IMR-90 (cell line): ENCODE measurements around the gene ZC2HC1C. TPM values are rescaled to one million over a fixed set of nuclear protein-coding genes. Genes with fewer than 3 reads are reported as not detected.

ENCODE experiments used
- ATAC-seq: fragments of 200-7000 bp; cut with Tn5 transposase; 2 replicates; pipeline ENCODE4 v1.9.1; 2020; ENCODE audit warnings: low read depth, mild to moderate bottlenecking, moderate library complexity
- BruUV-seq: library from RNA; stranded (reverse); fragments of 400-500 nt; replicated peaks from 2 replicates; lab custom pipeline; 2021; lab: Mats Ljungman, UMichigan
- CTCF ChIA-PET: fragments of 300-600 bp; formaldehyde crosslinking; extraction: SDS; loops from one replicate; lab custom pipeline; 2021; ENCODE audit warnings: antibody characterized with exemption; lab: Yijun Ruan, JAX
- POLR2A ChIA-PET: fragments of 300-600 bp; sonication (Branson Sonifier 250); formaldehyde crosslinking; loops from one replicate; lab custom pipeline; 2022; ENCODE audit warnings: antibody characterized with exemption; ENCODE audit not compliant: unreplicated experiment; lab: Charles Lee
- DNase-seq: peaks from one replicate; pipeline ENCODE4 v3.0.0; 2013
- H2AFZ ChIP-seq: replicated peaks from 2 replicates; pipeline ENCODE3; 2013; ENCODE audit warnings: low read length, mild to moderate bottlenecking; ENCODE audit not compliant: poor library complexity
- H2AK5ac ChIP-seq: 2 replicates; pipeline ENCODE4 v1.6.1; 2013; ENCODE audit warnings: low read depth, low read length, inconsistent platforms
- H2AK9ac ChIP-seq: replicated peaks from 2 replicates; pipeline ENCODE3; 2013; ENCODE audit warnings: mild to moderate bottlenecking, low read depth, low read length, moderate library complexity; ENCODE audit not compliant: poor library complexity
- H2BK120ac ChIP-seq: 2 replicates; pipeline ENCODE4 v1.6.1; 2013; ENCODE audit warnings: low read depth, low read length, inconsistent platforms
- H2BK15ac ChIP-seq: 3 replicates; pipeline ENCODE4 v1.6.1; 2013; ENCODE audit warnings: low read depth, low read length, inconsistent platforms
- H2BK20ac ChIP-seq: 2 replicates; pipeline ENCODE4 v1.6.1; 2013; ENCODE audit warnings: low read depth, mild to moderate bottlenecking, inconsistent platforms, low read length, moderate library complexity
- H2BK5ac ChIP-seq: 2 replicates; pipeline ENCODE4 v1.6.1; 2013; ENCODE audit warnings: mild to moderate bottlenecking, low read depth, low read length, inconsistent platforms; ENCODE audit not compliant: poor library complexity, severe bottlenecking
- H3K14ac ChIP-seq: replicated peaks from 2 replicates; pipeline ENCODE4 v1.6.1; 2013; ENCODE audit warnings: low read depth, low read length, inconsistent platforms
- H3K18ac ChIP-seq: 2 replicates; pipeline ENCODE4 v1.6.1; 2013; ENCODE audit warnings: low read depth, low read length, control low read depth
- H3K23ac ChIP-seq: 2 replicates; pipeline ENCODE4 v1.6.1; 2013; ENCODE audit warnings: low read depth, low read length, inconsistent platforms
- H3K27ac ChIP-seq: 2 replicates; pipeline ENCODE4 v1.5.1; 2013; ENCODE audit warnings: mild to moderate bottlenecking, control low read depth, low read length; ENCODE audit not compliant: insufficient read depth
- H3K27me3 ChIP-seq: 2 replicates; pipeline ENCODE4 v1.6.1; 2013; ENCODE audit warnings: low read length; ENCODE audit not compliant: control insufficient read depth, insufficient read depth
- H3K36me3 ChIP-seq: 2 replicates; pipeline ENCODE4 v1.6.1; 2013; ENCODE audit warnings: low read length, mixed read lengths; ENCODE audit not compliant: control insufficient read depth, insufficient read depth
- H3K4ac ChIP-seq: 2 replicates; pipeline ENCODE4 v1.6.1; 2013; ENCODE audit warnings: low read depth, low read length, inconsistent platforms
- H3K4me1 ChIP-seq: 2 replicates; pipeline ENCODE4 v1.6.1; 2013; ENCODE audit warnings: low read length, mixed read lengths; ENCODE audit not compliant: control insufficient read depth, insufficient read depth
- H3K4me2 ChIP-seq: 2 replicates; pipeline ENCODE4 v1.6.1; 2013; ENCODE audit warnings: low read depth, mild to moderate bottlenecking, control low read depth, low read length, moderate library complexity
- H3K4me3 ChIP-seq: 2 replicates; pipeline ENCODE4 v1.5.1; 2013; ENCODE audit warnings: low read depth, mild to moderate bottlenecking, control low read depth, low read length, moderate library complexity; ENCODE audit not compliant: insufficient read depth
- H3K56ac ChIP-seq: 2 replicates; pipeline ENCODE4 v1.6.1; 2013; ENCODE audit warnings: low read length, inconsistent platforms; ENCODE audit not compliant: insufficient read depth; ENCODE audit errors: extremely low read depth
- H3K79me1 ChIP-seq, 2 experiments: 2 replicates each; pipeline ENCODE4 v1.6.1; 2013; ENCODE audit warnings: low read length in 2 of 2, inconsistent platforms in 1 of 2, low read depth in 1 of 2
- H3K9ac ChIP-seq: 2 replicates; pipeline ENCODE4 v1.6.1; 2013; ENCODE audit warnings: low read depth, low read length, control low read depth
- H3K9me1 ChIP-seq: 2 replicates; pipeline ENCODE4 v1.6.1; 2013; ENCODE audit warnings: low read length, inconsistent platforms; ENCODE audit not compliant: insufficient read depth
- H3K9me3 ChIP-seq: 2 replicates; pipeline ENCODE4 v1.6.1; 2013; ENCODE audit warnings: low read length; ENCODE audit not compliant: control insufficient read depth, insufficient read depth
- H4K20me1 ChIP-seq: 2 replicates; pipeline ENCODE4 v1.6.1; 2013; ENCODE audit warnings: low read length, inconsistent platforms; ENCODE audit not compliant: insufficient read depth
- H4K5ac ChIP-seq: 2 replicates; pipeline ENCODE4 v1.6.1; 2013; ENCODE audit warnings: mild to moderate bottlenecking, low read depth, low read length, control low read depth
- H4K8ac ChIP-seq, 2 experiments: 2 replicates each; pipeline ENCODE4 v1.6.1; 2013; ENCODE audit warnings: low read depth in 2 of 2, low read length in 2 of 2, control low read depth in 1 of 2, inconsistent platforms in 1 of 2
- H4K91ac ChIP-seq: 2 replicates; pipeline ENCODE4 v1.6.1; 2013; ENCODE audit warnings: low read depth, low read length, inconsistent platforms; ENCODE audit not compliant: insufficient read depth
- RAD21 ChIP-seq: IDR thresholded peaks from 2 replicates; pipeline ENCODE4 v1.6.1; 2012; ENCODE audit warnings: low read length, improper control_type of control experiment
- SMC3 ChIP-seq: fragments of 150-350 bp; IDR thresholded peaks from 2 replicates; pipeline ENCODE4 v1.6.1; 2016; ENCODE audit warnings: low read depth, mild to moderate bottlenecking, antibody characterized with exemption, low read length, moderate library complexity
- WGBS, 2 experiments: methylation state at CpG; one replicate each; pipeline versions ENCODE4 v1.1.5 to v1.1.7; 2013; ENCODE audit warnings: missing lambda C conversion rate in 2 of 2; ENCODE audit not compliant: insufficient read length in 1 of 2; ENCODE audit errors: extremely low coverage in 2 of 2; 5-methylcytosine and 5-hydroxymethylcytosine counted together
- dilution Hi-C: fragments of 300-500 bp; cut with HindIII; formaldehyde crosslinking; loops from one replicate; pipeline ENCODE4 v1.14.3; 2018; ENCODE audit warnings: low sequenced_read_pairs; ENCODE audit not compliant: unreplicated experiment
- in situ Hi-C: fragments of 300-500 bp; cut with MboI; formaldehyde crosslinking; loops from 3 replicates; pipeline ENCODE4 v1.14.3; 2019; ENCODE audit warnings: low sequenced_read_pairs, inconsistent platforms, mixed read lengths
- intact Hi-C: fragments of 100-400 bp; cut with micrococcal nuclease; formaldehyde crosslinking; loops from 2 replicates; pipeline ENCODE4 v1.10.0; 2022
- polyA plus RNA-seq, 3 experiments: library from polyadenylated mRNA; depleted of rRNA; stranded (reverse); fragments of >200 nt; gene quantifications; 2 replicates each; pipeline ENCODE4 v1.2.3, GENCODE V29; 2012; ENCODE audit warnings: low replicate concordance in 1 of 3
- total RNA-seq: library from RNA; depleted of rRNA; stranded (reverse); fragments of >200 nt; gene quantifications from 2 replicates; pipeline ENCODE4 v1.2.3, GENCODE V29; 2012
- TF ChIP-seq, protein P1 (sequence below): conservative IDR thresholded peaks from 2 replicates; pipeline ENCODE4 v1.5.1; 2012; ENCODE audit warnings: mild to moderate bottlenecking, low read depth, low read length, improper control_type of control experiment

ZC2HC1C gene
- total and polyA plus RNA-seq, 2 of the 4 experiments (the other 2 are of a cell fraction): 0.15 to 0.54 TPM

DNA sequence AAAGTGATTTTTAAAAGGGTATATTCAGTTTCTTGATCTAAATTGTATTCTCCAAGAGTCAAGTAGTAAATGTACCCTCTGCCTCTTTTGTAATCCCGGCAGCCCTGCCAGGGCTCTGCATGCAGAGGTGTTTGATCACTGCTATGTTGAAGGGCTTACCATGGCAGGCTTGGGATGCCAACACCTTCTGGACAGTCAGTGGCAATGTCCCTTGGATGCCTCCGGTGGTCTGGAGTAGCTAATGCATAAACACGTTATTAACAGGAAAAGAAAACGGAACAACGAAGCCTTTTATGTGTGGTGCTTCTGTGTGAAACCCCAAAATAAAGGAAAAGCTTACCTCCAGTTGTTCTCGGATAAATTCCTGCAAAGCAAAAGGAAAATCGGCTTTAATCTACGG is 46.8 kb upstream of the ZC2HC1C start:
- Histone ChIP-seq H3K36me3 (peaks cover 12% of the 10 kb centered on the region), H3K27ac (no peak overlapping the region), H3K4me2 (no peak overlapping the region), H3K4me3 (no peak overlapping the region), H2AK5ac (no peak overlapping the region), H2AK9ac (no peak overlapping the region), H3K56ac (no peak overlapping the region), H3K27me3 (no peaks in the 10 kb centered on the region), H3K14ac (no peak overlapping the region), H3K4ac (no peak overlapping the region), H4K91ac (no peak overlapping the region), H4K20me1 (no peaks in the 10 kb centered on the region), H3K9ac (no peak overlapping the region), H2BK5ac (no peak overlapping the region), H3K23ac (no peak overlapping the region), H3K79me1 (no peaks in the 10 kb centered on the region; a peak in 1 of 4 replicates), H4K5ac (no peak overlapping the region), H2BK15ac (no peak overlapping the region), H3K18ac (no peak overlapping the region), H2AFZ (no peak overlapping the region), H2BK120ac (no peak overlapping the region), H4K8ac (no peak overlapping the region), H2BK20ac (no peak overlapping the region), H3K9me3 (no peaks in the 10 kb centered on the region), H3K4me1 (peaks cover 2% of the 10 kb centered on the region; the same call in 1 of the 2 replicates), H3K9me1 (peaks cover 5% of the 10 kb centered on the region; the same call in 1 of the 2 replicates)
- DNase-seq: no peak
- peak; percentile 48; the same call in 1 of the 2 replicates for ATAC-seq
- ChIA-PET CTCF (interaction anchor here (0.6 to 1.1 kb wide), 2 partner anchors 8 to 101 kb away, joined by 3 read pairs; no protein-coding TSS in a partner anchor), POLR2A (no interaction called here)
- no TSS peak for BruUV-seq
- WGBS, 2 experiments: 100% methylated on average over 3 of the region's 8 CpGs; no CpG with 5 or more reads in 1 of the 2 experiments
- dilution Hi-C loops: no loop called here
- TF ChIP-seq RAD21: peak; percentile 24; the same call in 1 of the 2 replicates
- TF ChIP-seq, protein P1, sequence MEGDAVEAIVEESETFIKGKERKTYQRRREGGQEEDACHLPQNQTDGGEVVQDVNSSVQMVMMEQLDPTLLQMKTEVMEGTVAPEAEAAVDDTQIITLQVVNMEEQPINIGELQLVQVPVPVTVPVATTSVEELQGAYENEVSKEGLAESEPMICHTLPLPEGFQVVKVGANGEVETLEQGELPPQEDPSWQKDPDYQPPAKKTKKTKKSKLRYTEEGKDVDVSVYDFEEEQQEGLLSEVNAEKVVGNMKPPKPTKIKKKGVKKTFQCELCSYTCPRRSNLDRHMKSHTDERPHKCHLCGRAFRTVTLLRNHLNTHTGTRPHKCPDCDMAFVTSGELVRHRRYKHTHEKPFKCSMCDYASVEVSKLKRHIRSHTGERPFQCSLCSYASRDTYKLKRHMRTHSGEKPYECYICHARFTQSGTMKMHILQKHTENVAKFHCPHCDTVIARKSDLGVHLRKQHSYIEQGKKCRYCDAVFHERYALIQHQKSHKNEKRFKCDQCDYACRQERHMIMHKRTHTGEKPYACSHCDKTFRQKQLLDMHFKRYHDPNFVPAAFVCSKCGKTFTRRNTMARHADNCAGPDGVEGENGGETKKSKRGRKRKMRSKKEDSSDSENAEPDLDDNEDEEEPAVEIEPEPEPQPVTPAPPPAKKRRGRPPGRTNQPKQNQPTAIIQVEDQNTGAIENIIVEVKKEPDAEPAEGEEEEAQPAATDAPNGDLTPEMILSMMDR: peak; percentile 32; the same call in 1 of the 2 replicates
- TF ChIP-seq SMC3: no peak
- intact Hi-C loops: no loop called here
- in situ Hi-C loops: no loop called here
